ENCODE results near the gene CALML6. TPM values are rescaled to one million over a fixed set of nuclear protein-coding genes. Genes with fewer than 3 reads are reported as not detected.

Gene CALML6
- total RNA-seq, 4 donors from 2014 or later: 4.8 to 7.0 TPM; not detected in 2

- peaks cover 30 to 57% of the 10 kb centered on the region in 2 donors for H3K4me1 ChIP-seq
- intact Hi-C loops (cut with DNase I; ENCODE audit: low total_unique reads) (no loop called here), in situ Hi-C loops (cut with MboI; ENCODE audit: low sequenced_read_pairs in 4 of 4) (loop anchor here in 1 of 4 donors (25.0 kb wide), 1 partner anchor 116 kb away; no protein-coding TSS in a partner anchor)
- TF ChIP-seq CTCF (IDR thresholded peaks at IDR 0.05 in 4 of 5, conservative IDR thresholded peaks at IDR 0.05 in 1 of 5): no peak
- TF ChIP-seq POLR2A (IDR thresholded peaks at IDR 0.05): no peak
- H3K4me3 ChIP-seq: no peak overlapping the region
- H3K9me3 ChIP-seq: no peaks in the 10 kb centered on the region
- ATAC-seq (no peak), DNase-seq (no peak)
- no peaks in the 10 kb centered on the region for H3K36me3 ChIP-seq
- no peaks in the 10 kb centered on the region for H3K27me3 ChIP-seq
- no peak overlapping the region for H3K27ac ChIP-seq
Observed at GRCh38 chr1:1877865-1878436, 37.1 kb upstream of the CALML6 start.

GRCh38 chr1:1879942-1880341, 35.1 kb upstream of the CALML6 start:
- in situ Hi-C loops (cut with MboI; ENCODE audit: low sequenced_read_pairs in 4 of 4): loop anchor here in 2 of 4 donors (10.0 to 25.0 kb wide), 2 partner anchors 95 to 118 kb away; no protein-coding TSS in a partner anchor

GRCh38 chr1:1880617-1881312, 34.3 kb upstream of the CALML6 start:
- peaks cover 25 to 52% of the 10 kb centered on the region in 2 donors for H3K4me1 ChIP-seq

More at GRCh38 chr1:1879942-1880341, 35.1 kb upstream of the CALML6 start:
- Histone ChIP-seq H3K36me3 (no peaks in the 10 kb centered on the region), H3K27ac (no peak overlapping the region), H3K4me3 (no peak overlapping the region), H3K9me3 (no peaks in the 10 kb centered on the region), H3K4me1 (peaks cover 25 to 52% of the 10 kb centered on the region in 2 donors), H3K27me3 (no peaks in the 10 kb centered on the region)
- TF ChIP-seq CTCF (IDR thresholded peaks at IDR 0.05 in 4 of 5, conservative IDR thresholded peaks at IDR 0.05 in 1 of 5) (no peak), POLR2A (IDR thresholded peaks at IDR 0.05) (no peak)
- DNase-seq (no peak), ATAC-seq (no peak)
- intact Hi-C loops (cut with DNase I; ENCODE audit: low total_unique reads): no loop called here

GRCh38 chr1:1881727-1882126, 33.3 kb upstream of the CALML6 start:
- ATAC-seq (no peak), DNase-seq (no peak)
- H3K27me3 ChIP-seq: no peaks in the 10 kb centered on the region
- H3K4me1 ChIP-seq: peaks cover 18 to 56% of the 10 kb centered on the region in 2 donors
- intact Hi-C loops (cut with DNase I; ENCODE audit: low total_unique reads): no loop called here
- H3K9me3 ChIP-seq: no peaks in the 10 kb centered on the region
- in situ Hi-C loops (cut with MboI; ENCODE audit: low sequenced_read_pairs in 4 of 4): loop anchor here in 2 of 4 donors (10.0 to 25.0 kb wide), 2 partner anchors 97 to 119 kb away; no protein-coding TSS in a partner anchor
- no peak overlapping the region for H3K4me3 ChIP-seq
- TF ChIP-seq POLR2A (IDR thresholded peaks at IDR 0.05) (no peak), CTCF (IDR thresholded peaks at IDR 0.05 in 4 of 5, conservative IDR thresholded peaks at IDR 0.05 in 1 of 5) (no peak)
- no peaks in the 10 kb centered on the region for H3K36me3 ChIP-seq
- H3K27ac ChIP-seq: no peak overlapping the region

More at GRCh38 chr1:1880617-1881312, 34.3 kb upstream of the CALML6 start:
- no peak overlapping the region for H3K4me3 ChIP-seq
- H3K36me3 ChIP-seq: no peaks in the 10 kb centered on the region
- TF ChIP-seq CTCF (IDR thresholded peaks at IDR 0.05 in 4 of 5, conservative IDR thresholded peaks at IDR 0.05 in 1 of 5) (no peak), POLR2A (IDR thresholded peaks at IDR 0.05) (no peak)
- no peaks in the 10 kb centered on the region for H3K9me3 ChIP-seq
- H3K27me3 ChIP-seq: no peaks in the 10 kb centered on the region
- no peak overlapping the region for H3K27ac ChIP-seq
- ATAC-seq (no peak), DNase-seq (no peak)
- in situ Hi-C loops (cut with MboI; ENCODE audit: low sequenced_read_pairs in 4 of 4) (loop anchor here in 2 of 4 donors (10.0 to 25.0 kb wide), 2 partner anchors 96 to 118 kb away; no protein-coding TSS in a partner anchor), intact Hi-C loops (cut with DNase I; ENCODE audit: low total_unique reads) (no loop called here)

Data from gastrocnemius medialis (tissue), 4 donors.